Tibial artery (tissue), 4 donors: ENCODE measurements around the gene ALKBH8.

Source experiments
- DNase-seq, 2 donors: peaks; one replicate each; pipeline ENCODE4 v3.0.0-alpha.2; 2019
- H3K27ac ChIP-seq, 2 donors: fragments of 200-600 bp; sonication (generic) in 1 of 2; 1 replicate in 1 of 2; 2 replicates in 1 of 2; pipeline ENCODE4 v1.5.1; 2018 to 2019; ENCODE audit warnings: mild to moderate bottlenecking in 1 of 2
- H3K27me3 ChIP-seq, 2 donors: fragments of 200-600 bp; sonication (generic) in 1 of 2; one replicate each; pipeline versions ENCODE4 v1.5.1 to v1.6.0; 2016 to 2019
- H3K36me3 ChIP-seq, 3 donors: fragments of 200-600 bp; sonication (generic) in 2 of 3; one replicate each; pipeline ENCODE4 v1.5.1; 2016 to 2019; ENCODE audit warnings: mild to moderate bottlenecking in 2 of 3
- H3K4me1 ChIP-seq, 4 donors: fragments of 200-600 bp; sonication (generic) in 2 of 4; 1 replicate in 3 of 4; 2 replicates in 1 of 4; pipeline ENCODE4 v1.5.1; 2016 to 2019
- H3K4me3 ChIP-seq, 2 donors: fragments of 200-600 bp; sonication (generic) in 1 of 2; 1 replicate in 1 of 2; 2 replicates in 1 of 2; pipeline ENCODE4 v1.5.1; 2018 to 2019; ENCODE audit warnings: mild to moderate bottlenecking in 2 of 2
- H3K9me3 ChIP-seq, 3 donors: fragments of 200-600 bp; sonication (generic) in 1 of 3; one replicate each; pipeline ENCODE4 v1.5.1; 2016 to 2019
- CTCF ChIP-seq, 2 experiments: fragments of 200-600 bp in 1 of 2; fragments of 450-650 bp in 1 of 2; IDR thresholded peaks; one replicate each; pipeline ENCODE4 v1.5.1; 2017 to 2019; ENCODE audit warnings: antibody characterized with exemption in 2 of 2, mild to moderate bottlenecking in 1 of 2, moderate library complexity in 1 of 2
- intact Hi-C: fragments of 100-400 bp; cut with DNase I; formaldehyde crosslinking; loops from one replicate; pipeline ENCODE4 v1.15.0; 2023; ENCODE audit warnings: low total_unique reads

The ALKBH8 gene

DNA sequence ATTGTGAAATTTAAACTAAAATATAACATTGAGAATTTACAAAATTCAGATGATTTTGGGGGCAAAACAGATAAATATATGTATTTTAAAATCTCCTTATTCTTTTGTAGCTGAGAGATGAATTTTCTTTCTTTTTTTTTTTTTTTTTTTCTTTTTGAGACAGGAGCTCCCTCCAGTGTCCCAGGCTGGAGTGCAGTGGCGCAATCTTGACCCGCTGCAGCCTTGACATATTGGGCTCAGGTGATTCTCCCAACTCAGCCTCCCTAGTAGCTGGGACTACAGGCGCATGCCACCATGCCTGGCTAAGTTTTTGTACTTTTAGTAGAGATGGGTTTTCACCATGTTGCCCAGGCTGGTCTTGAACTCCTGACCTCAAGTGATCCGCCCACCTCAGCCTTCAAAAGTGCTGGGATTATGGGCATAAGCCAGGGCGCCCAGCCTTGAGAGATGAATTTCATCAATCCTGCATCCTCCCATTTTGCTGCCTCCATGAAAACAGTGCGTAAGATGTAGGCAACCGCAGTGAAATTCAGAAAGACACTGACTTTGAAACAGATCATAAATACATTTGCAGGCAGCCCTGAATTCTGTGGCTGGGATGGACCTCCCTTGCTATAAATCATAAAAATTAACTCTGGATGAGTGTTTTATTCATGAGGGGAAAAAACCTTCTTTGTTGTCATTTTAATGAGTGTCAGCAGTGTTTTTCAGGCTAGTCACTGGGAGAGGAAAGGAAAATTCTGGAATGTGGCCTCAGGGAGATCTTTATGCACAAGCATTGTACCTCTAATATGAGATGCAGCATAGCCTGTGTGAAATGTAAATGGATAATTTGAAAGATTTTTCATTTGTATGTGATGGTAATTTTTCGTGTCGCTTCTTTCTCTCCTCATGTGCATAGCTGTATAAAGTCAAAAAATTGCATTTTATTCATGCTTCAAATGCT, 39.8 kb upstream of the ALKBH8 start:
- no peak overlapping the region for H3K27ac ChIP-seq
- H3K36me3 ChIP-seq = no peaks in the 10 kb centered on the region
- no peak for DNase-seq
- no peak for TF ChIP-seq CTCF (IDR thresholded peaks at IDR 0.05)
- no peaks in the 10 kb centered on the region for H3K4me1 ChIP-seq
- no peaks in the 10 kb centered on the region for H3K9me3 ChIP-seq
- peaks cover 0 to 14% of the 10 kb centered on the region in 2 donors for H3K27me3 ChIP-seq
- intact Hi-C loops = no loop called here
- no peak overlapping the region for H3K4me3 ChIP-seq

DNA sequence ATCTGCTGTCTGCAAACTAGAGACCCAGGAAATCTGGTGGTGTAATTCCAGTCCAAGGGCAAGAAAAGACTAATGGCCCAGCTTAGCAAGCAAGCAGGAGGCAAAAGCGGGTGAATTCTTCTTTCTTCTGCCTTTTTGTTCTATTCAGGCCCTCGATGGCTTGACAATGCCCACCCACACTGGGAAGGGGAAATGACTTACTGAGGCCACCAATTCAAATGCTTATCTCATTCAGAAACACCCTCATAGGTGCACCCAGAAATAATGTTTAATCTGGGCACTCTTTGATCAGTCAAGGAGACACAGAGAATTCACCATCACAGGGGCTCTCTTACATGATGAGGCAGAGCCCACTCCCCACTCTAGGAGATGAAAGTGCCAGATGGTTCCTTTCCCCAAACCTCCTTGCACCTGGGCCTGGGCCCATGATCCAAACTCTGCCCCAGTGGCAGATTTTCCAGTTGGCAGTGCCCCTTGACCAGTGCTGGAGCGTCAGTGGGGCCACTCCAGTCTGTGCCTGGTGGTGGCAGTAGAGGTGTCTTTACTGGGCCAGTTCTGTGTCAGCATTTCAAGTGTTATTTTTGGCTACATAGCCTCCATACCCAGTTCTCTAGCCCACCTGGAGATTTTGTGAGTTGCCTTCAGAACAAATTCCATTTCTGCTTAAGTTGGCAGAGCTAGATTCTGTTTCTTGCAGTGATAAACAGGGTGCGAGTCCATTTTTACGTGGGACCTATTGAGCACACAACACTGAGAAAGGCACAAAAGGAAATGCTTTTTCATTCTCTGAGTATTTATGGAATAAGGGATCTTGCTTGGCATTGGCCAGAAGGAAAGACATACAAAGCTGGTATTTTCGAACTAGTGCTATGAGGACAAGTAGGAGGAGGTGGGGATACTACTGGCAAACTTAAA, 32.9 kb upstream of the ALKBH8 start:
- intact Hi-C loops = no loop called here
- Histone ChIP-seq H3K9me3 (no peaks in the 10 kb centered on the region), H3K36me3 (no peaks in the 10 kb centered on the region), H3K27ac (no peak overlapping the region), H3K4me3 (no peak overlapping the region), H3K27me3 (peaks cover 0 to 28% of the 10 kb centered on the region in 2 donors), H3K4me1 (no peaks in the 10 kb centered on the region)
- no peak for TF ChIP-seq CTCF (IDR thresholded peaks at IDR 0.05)
- DNase-seq = no peak

DNA sequence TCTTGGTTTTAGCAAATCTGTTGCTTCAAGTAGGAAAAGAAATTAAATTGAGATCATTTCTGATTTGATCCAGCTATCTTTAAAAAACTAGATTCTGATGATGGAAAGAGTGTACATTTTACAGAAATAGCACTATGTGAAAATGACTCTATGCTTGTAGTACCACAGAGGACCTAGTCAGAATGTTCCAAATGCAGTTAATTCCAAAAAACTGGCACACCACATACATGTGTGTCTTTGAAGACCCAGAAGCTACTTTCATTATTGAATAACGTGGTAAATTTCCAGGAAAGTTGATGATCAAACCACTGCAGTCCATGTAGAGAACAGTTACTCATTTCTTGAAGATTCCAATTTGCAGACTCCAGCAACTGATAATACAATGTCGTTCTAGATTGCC, 29.2 kb upstream of the ALKBH8 start:
- no peak for TF ChIP-seq CTCF (IDR thresholded peaks at IDR 0.05)
- H3K27ac ChIP-seq = no peak overlapping the region
- H3K36me3 ChIP-seq = no peaks in the 10 kb centered on the region
- no peak overlapping the region for H3K4me3 ChIP-seq
- H3K9me3 ChIP-seq = no peaks in the 10 kb centered on the region
- peaks cover 0 to 41% of the 10 kb centered on the region in 2 donors for H3K27me3 ChIP-seq
- no peak for DNase-seq
- intact Hi-C loops = no loop called here
- H3K4me1 ChIP-seq = peaks cover 0 to 30% (median 20%) of the 10 kb centered on the region in 4 donors

DNA sequence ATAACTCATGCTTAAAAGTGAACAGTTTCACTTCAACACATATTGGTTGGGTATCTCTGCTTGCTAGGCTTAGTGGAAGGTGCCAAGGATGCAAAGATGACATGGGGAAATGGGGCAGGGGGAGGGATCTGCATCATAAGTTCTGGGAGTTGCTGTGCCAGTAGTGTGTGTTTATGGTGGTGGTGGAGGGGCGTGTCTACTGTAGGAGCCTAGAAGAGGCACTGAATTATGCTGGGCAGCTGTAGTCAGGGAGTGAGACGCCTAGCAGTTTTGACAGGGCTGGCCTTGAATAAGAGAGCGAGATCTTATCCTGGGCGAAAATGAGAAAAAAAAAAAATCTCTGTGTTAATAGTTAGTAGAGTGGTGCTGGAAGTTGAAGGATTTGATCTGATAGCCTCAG, 28.4 kb upstream of the ALKBH8 start:
- H3K27me3 ChIP-seq = peaks cover 0 to 42% of the 10 kb centered on the region in 2 donors
- no peak for DNase-seq
- H3K36me3 ChIP-seq = no peaks in the 10 kb centered on the region
- peaks cover 0 to 30% (median 20%) of the 10 kb centered on the region in 4 donors for H3K4me1 ChIP-seq
- no peak overlapping the region for H3K27ac ChIP-seq
- H3K9me3 ChIP-seq = no peaks in the 10 kb centered on the region
- H3K4me3 ChIP-seq = no peak overlapping the region
- TF ChIP-seq CTCF (IDR thresholded peaks at IDR 0.05) = no peak
- intact Hi-C loops = no loop called here

DNA sequence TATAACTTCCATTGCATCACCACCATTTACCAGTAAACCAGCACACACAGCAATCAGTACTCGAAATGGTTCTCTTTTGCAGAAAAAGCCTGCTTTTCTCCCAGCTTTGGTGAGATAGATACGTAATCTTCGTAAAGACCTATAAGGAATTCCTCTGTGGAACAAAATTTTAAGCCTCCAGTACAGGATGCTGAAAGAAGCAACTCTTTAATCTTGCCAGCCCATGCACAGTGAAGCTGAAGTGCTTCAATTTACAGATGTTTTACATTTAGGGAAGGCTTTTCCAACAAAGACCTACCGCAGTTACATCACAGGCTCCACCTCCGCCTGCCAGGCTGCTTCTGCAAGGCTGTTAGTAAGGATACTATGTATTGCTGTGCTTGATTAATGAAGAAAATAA, 27.3 kb upstream of the ALKBH8 start:
- H3K27ac ChIP-seq = no peak overlapping the region
- DNase-seq = no peak
- intact Hi-C loops = no loop called here
- TF ChIP-seq CTCF (IDR thresholded peaks at IDR 0.05) = no peak
- H3K4me1 ChIP-seq = peaks cover 0 to 30% (median 20%) of the 10 kb centered on the region in 4 donors
- H3K27me3 ChIP-seq = peaks cover 0 to 49% of the 10 kb centered on the region in 2 donors
- H3K36me3 ChIP-seq = no peaks in the 10 kb centered on the region
- H3K9me3 ChIP-seq = no peaks in the 10 kb centered on the region
- no peak overlapping the region for H3K4me3 ChIP-seq
